ENCODE data around the gene ALPK3.

DNA sequence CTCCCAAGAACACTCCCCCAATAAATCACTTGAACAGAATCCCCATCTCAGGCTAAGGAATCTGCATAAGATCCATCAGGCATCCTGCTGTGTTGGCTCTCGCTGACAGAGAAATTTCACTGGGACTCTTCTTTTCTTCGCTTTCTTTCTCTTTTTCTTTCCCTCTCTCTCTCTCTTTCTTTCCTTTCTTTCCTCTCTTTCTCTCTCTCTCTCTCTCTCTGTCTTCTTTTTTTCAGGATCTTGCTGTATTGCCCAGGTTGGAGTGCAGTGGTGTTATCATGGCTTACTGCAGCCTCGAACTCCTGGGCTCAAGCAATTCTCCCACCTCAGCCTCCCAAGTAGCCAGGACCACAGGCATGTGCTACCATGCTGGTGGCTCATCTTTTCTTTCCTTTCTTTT lies 62.9 kb downstream of the ALPK3 start:
- TF ChIP-seq POLR2A (IDR thresholded peaks at IDR 0.05) = no peak
- TF ChIP-seq, protein P1, sequence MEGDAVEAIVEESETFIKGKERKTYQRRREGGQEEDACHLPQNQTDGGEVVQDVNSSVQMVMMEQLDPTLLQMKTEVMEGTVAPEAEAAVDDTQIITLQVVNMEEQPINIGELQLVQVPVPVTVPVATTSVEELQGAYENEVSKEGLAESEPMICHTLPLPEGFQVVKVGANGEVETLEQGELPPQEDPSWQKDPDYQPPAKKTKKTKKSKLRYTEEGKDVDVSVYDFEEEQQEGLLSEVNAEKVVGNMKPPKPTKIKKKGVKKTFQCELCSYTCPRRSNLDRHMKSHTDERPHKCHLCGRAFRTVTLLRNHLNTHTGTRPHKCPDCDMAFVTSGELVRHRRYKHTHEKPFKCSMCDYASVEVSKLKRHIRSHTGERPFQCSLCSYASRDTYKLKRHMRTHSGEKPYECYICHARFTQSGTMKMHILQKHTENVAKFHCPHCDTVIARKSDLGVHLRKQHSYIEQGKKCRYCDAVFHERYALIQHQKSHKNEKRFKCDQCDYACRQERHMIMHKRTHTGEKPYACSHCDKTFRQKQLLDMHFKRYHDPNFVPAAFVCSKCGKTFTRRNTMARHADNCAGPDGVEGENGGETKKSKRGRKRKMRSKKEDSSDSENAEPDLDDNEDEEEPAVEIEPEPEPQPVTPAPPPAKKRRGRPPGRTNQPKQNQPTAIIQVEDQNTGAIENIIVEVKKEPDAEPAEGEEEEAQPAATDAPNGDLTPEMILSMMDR (IDR thresholded peaks at IDR 0.05 in 4 of 5, conservative IDR thresholded peaks at IDR 0.05 in 1 of 5) = no peak
